Breast epithelium (tissue), 4 donors: ENCODE data around the gene PCDHGA8. TPM values are rescaled to one million over a fixed set of nuclear protein-coding genes. Genes with fewer than 3 reads are reported as not detected.
"Not testable (repeated sequence)": the region's sequence is repeated elsewhere in the genome, so short reads cannot be mapped to it uniquely, and the experiment has no call there.

Experiments
- DNase-seq, 2 donors: peaks; one replicate each; pipeline ENCODE4 v3.0.0-alpha.2; 2019; ENCODE audit warnings: low spot score in 2 of 2
- H3K27ac ChIP-seq, 2 donors: fragments of 200-600 bp; sonication (generic) in 1 of 2; one replicate each; pipeline ENCODE4 v1.5.1; 2016 to 2019; ENCODE audit warnings: mild to moderate bottlenecking in 1 of 2
- H3K27me3 ChIP-seq, 2 donors: fragments of 200-600 bp; sonication (generic) in 1 of 2; one replicate each; pipeline versions ENCODE4 v1.5.1 to v1.6.0; 2017 to 2019; ENCODE audit warnings: control low read depth in 1 of 2, mild to moderate bottlenecking in 1 of 2
- H3K36me3 ChIP-seq: fragments of 200-600 bp; one replicate; pipeline ENCODE4 v1.5.1; 2019
- H3K4me1 ChIP-seq, 2 donors: fragments of 200-600 bp; sonication (generic); one replicate each; pipeline ENCODE4 v1.5.1; 2016 to 2019; ENCODE audit warnings: control low read depth in 1 of 2
- H3K4me3 ChIP-seq, 3 donors: fragments of 200-600 bp; sonication (generic); 1 replicate in 2 of 3; 2 replicates in 1 of 3; pipeline ENCODE4 v1.5.1; 2016 to 2019; ENCODE audit warnings: mild to moderate bottlenecking in 3 of 3, moderate library complexity in 2 of 3
- H3K9me3 ChIP-seq, 2 donors: fragments of 200-600 bp; sonication (generic) in 1 of 2; one replicate each; pipeline ENCODE4 v1.5.1; 2016 to 2019; ENCODE audit warnings: control low read depth in 1 of 2
- CTCF ChIP-seq, 3 donors: fragments of 450-650 bp; IDR thresholded peaks; one replicate each; pipeline ENCODE4 v1.5.1; 2016 to 2017; ENCODE audit warnings: antibody characterized with exemption in 3 of 3, mild to moderate bottlenecking in 3 of 3, moderate library complexity in 3 of 3
- POLR2A ChIP-seq: fragments of 450-650 bp; IDR thresholded peaks from one replicate; pipeline ENCODE4 v1.6.1; 2016; ENCODE audit warnings: antibody characterized with exemption, mild to moderate bottlenecking, moderate library complexity
- POLR2AphosphoS5 ChIP-seq, 3 donors: sonication (generic); formaldehyde crosslinking; IDR thresholded peaks; one replicate each; pipeline ENCODE4 v1.6.1; 2017; ENCODE audit warnings: antibody characterized with exemption in 3 of 3
- intact Hi-C: fragments of 100-400 bp; cut with DNase I; formaldehyde crosslinking; loops from one replicate; pipeline ENCODE4 v1.15.1; 2023; ENCODE audit warnings: low total_unique reads
- total RNA-seq, 3 donors: library from RNA; depleted of rRNA; stranded (reverse); fragments of >200 nt; gene quantifications; one replicate each; pipeline ENCODE4 v1.1.0, GENCODE V29; 2016

PCDHGA8 gene
- total RNA-seq, 3 donors from 2014 or later, result 2.6 to 7.2 (median 6.0) TPM

- Histone ChIP-seq H3K4me1 (no peaks in the 10 kb centered on the region), H3K27me3 (no peaks in the 10 kb centered on the region), H3K27ac (no peak overlapping the region), H3K4me3 (no peak overlapping the region), H3K36me3 (no peaks in the 10 kb centered on the region), H3K9me3 (peaks cover 81 to 96% of the 10 kb centered on the region in 2 donors)
- intact Hi-C loops, result no loop called here
- DNase-seq, result no peak
- TF ChIP-seq POLR2AphosphoS5 (IDR thresholded peaks at IDR 0.05), result no peak
- no peak for TF ChIP-seq CTCF (IDR thresholded peaks at IDR 0.05)
Observed at GRCh38 chr5:141393267-141393666, 834 bp downstream of the PCDHGA8 start.

DNA sequence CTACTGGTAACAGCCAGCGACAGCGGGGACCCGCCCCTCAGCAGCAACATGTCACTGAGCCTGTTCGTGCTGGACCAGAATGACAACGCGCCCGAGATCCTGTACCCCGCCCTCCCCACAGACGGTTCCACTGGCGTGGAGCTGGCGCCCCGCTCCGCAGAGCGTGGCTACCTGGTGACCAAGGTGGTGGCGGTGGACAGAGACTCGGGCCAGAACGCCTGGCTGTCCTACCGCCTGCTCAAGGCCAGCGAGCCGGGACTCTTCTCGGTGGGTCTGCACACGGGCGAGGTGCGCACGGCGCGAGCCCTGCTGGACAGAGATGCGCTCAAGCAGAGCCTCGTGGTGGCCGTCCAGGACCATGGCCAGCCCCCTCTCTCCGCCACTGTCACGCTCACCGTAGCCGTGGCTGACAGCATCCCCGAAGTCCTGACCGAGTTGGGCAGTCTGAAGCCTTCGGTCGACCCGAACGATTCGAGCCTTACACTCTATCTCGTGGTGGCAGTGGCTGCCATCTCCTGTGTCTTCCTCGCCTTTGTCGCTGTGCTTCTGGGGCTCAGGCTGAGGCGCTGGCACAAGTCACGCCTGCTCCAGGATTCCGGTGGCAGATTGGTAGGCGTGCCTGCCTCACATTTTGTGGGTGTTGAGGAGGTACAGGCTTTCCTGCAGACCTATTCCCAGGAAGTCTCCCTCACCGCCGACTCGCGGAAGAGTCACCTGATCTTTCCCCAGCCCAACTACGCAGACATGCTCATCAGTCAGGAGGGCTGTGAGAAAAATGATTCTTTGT is 2.2 kb downstream of the PCDHGA8 start:
- H3K4me1 ChIP-seq, intact Hi-C loops, DNase-seq, H3K27me3 ChIP-seq, H3K27ac ChIP-seq, H3K36me3 ChIP-seq: not testable (repeated sequence)
- H3K9me3 ChIP-seq, result peaks cover 81 to 95% of the 10 kb centered on the region in 2 donors
- peak overlapping the region in 1 of 3 donors; percentile 30 for H3K4me3 ChIP-seq

DNA sequence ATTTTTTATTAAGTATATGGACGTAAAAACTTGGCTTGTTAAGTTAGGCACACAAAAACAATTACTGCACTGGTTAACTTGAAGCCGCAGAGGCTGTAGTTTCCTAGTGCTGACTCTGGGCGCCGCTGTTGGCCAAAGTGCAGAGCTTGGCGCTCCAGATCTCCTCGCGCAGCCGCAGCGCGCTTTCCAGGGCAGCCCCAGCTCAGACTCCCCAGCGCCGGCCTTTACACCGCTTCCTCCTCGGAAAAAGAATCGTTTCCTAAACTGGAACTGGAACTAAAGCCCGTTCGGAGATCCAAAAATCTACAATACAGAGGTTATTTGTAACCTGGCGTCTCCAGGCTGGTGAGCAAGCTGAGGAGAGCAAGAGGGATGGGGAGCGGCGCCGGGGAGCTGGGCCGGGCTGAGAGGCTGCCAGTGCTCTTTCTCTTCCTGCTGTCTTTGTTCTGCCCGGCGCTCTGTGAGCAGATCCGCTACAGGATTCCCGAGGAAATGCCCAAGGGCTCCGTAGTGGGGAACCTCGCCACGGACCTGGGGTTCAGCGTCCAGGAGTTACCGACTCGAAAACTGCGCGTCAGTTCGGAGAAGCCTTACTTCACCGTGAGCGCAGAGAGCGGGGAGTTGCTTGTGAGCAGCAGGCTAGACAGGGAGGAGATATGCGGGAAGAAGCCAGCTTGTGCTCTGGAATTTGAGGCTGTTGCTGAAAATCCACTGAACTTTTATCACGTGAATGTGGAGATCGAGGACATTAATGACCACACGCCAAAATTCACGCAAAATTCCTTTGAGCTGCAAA is 5.5 kb downstream of the PCDHGA8 start, which contains the start of gene PCDHGB5:
Gene PCDHGB5 (plus strand): TSS at position 192 of the 796 bp plus-strand sequence. CDS start 181 bp downstream, at position 373.
- intact Hi-C loops, H3K27me3 ChIP-seq, H3K27ac ChIP-seq, DNase-seq, H3K36me3 ChIP-seq, H3K4me1 ChIP-seq: not testable (repeated sequence)
- TF ChIP-seq CTCF (IDR thresholded peaks at IDR 0.05), result peak in 2 of 3 donors; percentile 38 to 40
- peak within 1 kb of the TSS; percentile 1 to 45 (median 24) for H3K4me3 ChIP-seq
- H3K9me3 ChIP-seq, result peaks cover 79 to 96% of the 10 kb centered on the region in 2 donors

DNA sequence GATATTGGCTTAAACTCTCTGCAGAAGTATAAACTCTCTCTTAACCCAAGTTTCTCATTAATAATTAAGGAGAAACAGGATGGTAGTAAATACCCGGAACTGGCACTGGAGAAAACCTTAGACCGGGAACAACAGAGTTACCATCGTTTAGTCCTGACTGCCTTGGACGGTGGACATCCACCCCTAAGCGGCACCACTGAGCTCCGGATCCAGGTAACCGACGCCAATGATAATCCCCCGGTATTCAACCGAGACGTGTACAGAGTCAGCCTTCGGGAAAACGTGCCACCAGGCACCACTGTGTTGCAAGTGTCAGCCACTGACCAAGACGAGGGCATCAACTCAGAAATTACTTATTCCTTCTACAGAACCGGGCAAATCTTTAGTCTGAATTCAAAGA is 6.2 kb downstream of the PCDHGA8 start:
- no peaks in the 10 kb centered on the region for H3K4me1 ChIP-seq
- peak overlapping the region in 1 of 3 donors; percentile 10 for H3K4me3 ChIP-seq
- H3K27me3 ChIP-seq, result no peaks in the 10 kb centered on the region
- intact Hi-C loops, result no loop called here
- no peak for DNase-seq
- H3K36me3 ChIP-seq, result no peaks in the 10 kb centered on the region
- peaks cover 79 to 96% of the 10 kb centered on the region in 2 donors for H3K9me3 ChIP-seq
- TF ChIP-seq CTCF (IDR thresholded peaks at IDR 0.05) (no peak), POLR2A (no peak), POLR2AphosphoS5 (IDR thresholded peaks at IDR 0.05) (no peak)
- no peak overlapping the region for H3K27ac ChIP-seq

GRCh38 chr5:141399555-141400258 is 7.3 kb downstream of the PCDHGA8 start:
- Histone ChIP-seq H3K9me3 (peaks cover 79 to 96% of the 10 kb centered on the region in 2 donors), H3K36me3 (no peaks in the 10 kb centered on the region), H3K27ac (no peak overlapping the region), H3K27me3 (no peaks in the 10 kb centered on the region), H3K4me1 (no peaks in the 10 kb centered on the region), H3K4me3 (peak overlapping the region in 1 of 3 donors; percentile 35)
- DNase-seq, result no peak
- TF ChIP-seq CTCF (IDR thresholded peaks at IDR 0.05) (no peak), POLR2AphosphoS5 (IDR thresholded peaks at IDR 0.05) (no peak), POLR2A (no peak)
- intact Hi-C loops, result loop anchor here (5.0 kb wide), 1 partner anchor 128 kb away; no protein-coding TSS in a partner anchor
